ENCODE measurements around the gene PEA15.

The PEA15 gene

GRCh38 chr1:160260406-160261382 lies 55.5 kb downstream of the PEA15 start (continued):
- TF ChIP-seq, protein P1, sequence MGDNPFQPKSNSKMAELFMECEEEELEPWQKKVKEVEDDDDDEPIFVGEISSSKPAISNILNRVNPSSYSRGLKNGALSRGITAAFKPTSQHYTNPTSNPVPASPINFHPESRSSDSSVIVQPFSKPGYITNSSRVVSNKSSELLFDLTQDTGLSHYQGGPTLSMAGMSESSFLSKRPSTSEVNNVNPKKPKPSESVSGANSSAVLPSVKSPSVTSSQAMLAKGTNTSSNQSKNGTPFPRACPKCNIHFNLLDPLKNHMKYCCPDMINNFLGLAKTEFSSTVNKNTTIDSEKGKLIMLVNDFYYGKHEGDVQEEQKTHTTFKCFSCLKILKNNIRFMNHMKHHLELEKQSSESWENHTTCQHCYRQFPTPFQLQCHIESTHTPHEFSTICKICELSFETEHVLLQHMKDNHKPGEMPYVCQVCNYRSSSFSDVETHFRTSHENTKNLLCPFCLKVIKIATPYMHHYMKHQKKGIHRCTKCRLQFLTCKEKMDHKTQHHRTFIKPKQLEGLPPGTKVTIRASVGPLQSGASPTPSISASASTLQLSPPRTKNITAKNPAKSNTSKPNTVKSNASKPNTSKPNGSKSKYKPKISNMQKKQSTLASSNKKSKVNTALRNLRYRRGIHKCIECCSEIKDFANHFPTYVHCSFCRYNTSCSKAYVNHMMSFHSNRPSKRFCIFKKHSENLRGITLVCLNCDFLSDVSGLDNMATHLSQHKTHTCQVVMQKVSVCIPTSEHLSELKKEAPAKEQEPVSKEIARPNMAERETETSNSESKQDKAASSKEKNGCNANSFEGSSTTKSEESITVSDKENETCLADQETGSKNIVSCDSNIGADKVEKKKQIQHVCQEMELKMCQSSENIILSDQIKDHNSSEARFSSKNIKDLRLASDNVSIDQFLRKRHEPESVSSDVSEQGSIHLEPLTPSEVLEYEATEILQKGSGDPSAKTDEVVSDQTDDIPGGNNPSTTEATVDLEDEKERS (tag by site-specific recombination; IDR thresholded peaks at IDR 0.05): no peak
- TF ChIP-seq HOXC10 (CRISPR knock-in tag; IDR thresholded peaks at IDR 0.05) (no peak), ZNF747 (tag by site-specific recombination; IDR thresholded peaks at IDR 0.05) (no peak), KLF10 (tag by site-specific recombination; IDR thresholded peaks at IDR 0.05) (peak; percentile 82), KLF16 (tag by site-specific recombination; IDR thresholded peaks at IDR 0.05) (no peak), ZNF426 (tag by site-specific recombination; IDR thresholded peaks at IDR 0.05) (no peak), ZNF558 (tag by site-specific recombination; IDR thresholded peaks at IDR 0.05) (peak; percentile 62; the same call in 1 of the 2 replicates), YY2 (tag by site-specific recombination; IDR thresholded peaks at IDR 0.05) (no peak), ZNF112 (tag by site-specific recombination; IDR thresholded peaks at IDR 0.05) (no peak), FEZF1 (tag by site-specific recombination; IDR thresholded peaks at IDR 0.05) (peak; percentile 98), PRDM1 (tag by site-specific recombination; IDR thresholded peaks at IDR 0.05) (peak; percentile 80), ZNF658 (tag by site-specific recombination; IDR thresholded peaks at IDR 0.05) (no peak), ZFP69B (tag by site-specific recombination; IDR thresholded peaks at IDR 0.05) (no peak), ZNF362 (tag by site-specific recombination; IDR thresholded peaks at IDR 0.05) (peak; percentile 78), GLIS1 (tag by site-specific recombination; IDR thresholded peaks at IDR 0.05) (peak; percentile 64), ZNF529 (tag by site-specific recombination; IDR thresholded peaks at IDR 0.05; ENCODE audit: insufficient replicate concordance) (no peak), ZSCAN30 (tag by site-specific recombination; IDR thresholded peaks at IDR 0.05) (peak; percentile 96), ZBTB1 (tag by site-specific recombination; IDR thresholded peaks at IDR 0.05) (no peak), ZNF791 (tag by site-specific recombination; IDR thresholded peaks at IDR 0.05) (no peak), ZNF654 (tag by site-specific recombination; IDR thresholded peaks at IDR 0.05; ENCODE audit: low read depth) (no peak), ZNF776 (tag by site-specific recombination; IDR thresholded peaks at IDR 0.05; ENCODE audit: borderline replicate concordance) (no peak), SP3 (tag by site-specific recombination; IDR thresholded peaks at IDR 0.05) (no peak), SCRT1 (tag by site-specific recombination; IDR thresholded peaks at IDR 0.05; ENCODE audit: borderline replicate concordance) (0 out of 2 replicates have a peak, but pooled peaks have one; percentile 23), ZNF707 (tag by site-specific recombination; IDR thresholded peaks at IDR 0.05) (no peak)
- TF ChIP-seq, protein P2, sequence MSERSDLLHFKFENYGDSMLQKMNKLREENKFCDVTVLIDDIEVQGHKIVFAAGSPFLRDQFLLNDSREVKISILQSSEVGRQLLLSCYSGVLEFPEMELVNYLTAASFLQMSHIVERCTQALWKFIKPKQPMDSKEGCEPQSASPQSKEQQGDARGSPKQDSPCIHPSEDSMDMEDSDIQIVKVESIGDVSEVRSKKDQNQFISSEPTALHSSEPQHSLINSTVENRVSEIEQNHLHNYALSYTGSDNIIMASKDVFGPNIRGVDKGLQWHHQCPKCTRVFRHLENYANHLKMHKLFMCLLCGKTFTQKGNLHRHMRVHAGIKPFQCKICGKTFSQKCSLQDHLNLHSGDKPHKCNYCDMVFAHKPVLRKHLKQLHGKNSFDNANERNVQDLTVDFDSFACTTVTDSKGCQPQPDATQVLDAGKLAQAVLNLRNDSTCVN (tag by site-specific recombination; optimal IDR thresholded peaks at IDR 0.05): no peak
- TF ChIP-seq, protein P3, sequence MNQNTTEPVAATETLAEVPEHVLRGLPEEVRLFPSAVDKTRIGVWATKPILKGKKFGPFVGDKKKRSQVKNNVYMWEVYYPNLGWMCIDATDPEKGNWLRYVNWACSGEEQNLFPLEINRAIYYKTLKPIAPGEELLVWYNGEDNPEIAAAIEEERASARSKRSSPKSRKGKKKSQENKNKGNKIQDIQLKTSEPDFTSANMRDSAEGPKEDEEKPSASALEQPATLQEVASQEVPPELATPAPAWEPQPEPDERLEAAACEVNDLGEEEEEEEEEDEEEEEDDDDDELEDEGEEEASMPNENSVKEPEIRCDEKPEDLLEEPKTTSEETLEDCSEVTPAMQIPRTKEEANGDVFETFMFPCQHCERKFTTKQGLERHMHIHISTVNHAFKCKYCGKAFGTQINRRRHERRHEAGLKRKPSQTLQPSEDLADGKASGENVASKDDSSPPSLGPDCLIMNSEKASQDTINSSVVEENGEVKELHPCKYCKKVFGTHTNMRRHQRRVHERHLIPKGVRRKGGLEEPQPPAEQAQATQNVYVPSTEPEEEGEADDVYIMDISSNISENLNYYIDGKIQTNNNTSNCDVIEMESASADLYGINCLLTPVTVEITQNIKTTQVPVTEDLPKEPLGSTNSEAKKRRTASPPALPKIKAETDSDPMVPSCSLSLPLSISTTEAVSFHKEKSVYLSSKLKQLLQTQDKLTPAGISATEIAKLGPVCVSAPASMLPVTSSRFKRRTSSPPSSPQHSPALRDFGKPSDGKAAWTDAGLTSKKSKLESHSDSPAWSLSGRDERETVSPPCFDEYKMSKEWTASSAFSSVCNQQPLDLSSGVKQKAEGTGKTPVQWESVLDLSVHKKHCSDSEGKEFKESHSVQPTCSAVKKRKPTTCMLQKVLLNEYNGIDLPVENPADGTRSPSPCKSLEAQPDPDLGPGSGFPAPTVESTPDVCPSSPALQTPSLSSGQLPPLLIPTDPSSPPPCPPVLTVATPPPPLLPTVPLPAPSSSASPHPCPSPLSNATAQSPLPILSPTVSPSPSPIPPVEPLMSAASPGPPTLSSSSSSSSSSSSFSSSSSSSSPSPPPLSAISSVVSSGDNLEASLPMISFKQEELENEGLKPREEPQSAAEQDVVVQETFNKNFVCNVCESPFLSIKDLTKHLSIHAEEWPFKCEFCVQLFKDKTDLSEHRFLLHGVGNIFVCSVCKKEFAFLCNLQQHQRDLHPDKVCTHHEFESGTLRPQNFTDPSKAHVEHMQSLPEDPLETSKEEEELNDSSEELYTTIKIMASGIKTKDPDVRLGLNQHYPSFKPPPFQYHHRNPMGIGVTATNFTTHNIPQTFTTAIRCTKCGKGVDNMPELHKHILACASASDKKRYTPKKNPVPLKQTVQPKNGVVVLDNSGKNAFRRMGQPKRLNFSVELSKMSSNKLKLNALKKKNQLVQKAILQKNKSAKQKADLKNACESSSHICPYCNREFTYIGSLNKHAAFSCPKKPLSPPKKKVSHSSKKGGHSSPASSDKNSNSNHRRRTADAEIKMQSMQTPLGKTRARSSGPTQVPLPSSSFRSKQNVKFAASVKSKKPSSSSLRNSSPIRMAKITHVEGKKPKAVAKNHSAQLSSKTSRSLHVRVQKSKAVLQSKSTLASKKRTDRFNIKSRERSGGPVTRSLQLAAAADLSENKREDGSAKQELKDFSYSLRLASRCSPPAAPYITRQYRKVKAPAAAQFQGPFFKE (tag by site-specific recombination; IDR thresholded peaks at IDR 0.05; ENCODE audit: borderline replicate concordance): no peak
- TF ChIP-seq, protein P4, sequence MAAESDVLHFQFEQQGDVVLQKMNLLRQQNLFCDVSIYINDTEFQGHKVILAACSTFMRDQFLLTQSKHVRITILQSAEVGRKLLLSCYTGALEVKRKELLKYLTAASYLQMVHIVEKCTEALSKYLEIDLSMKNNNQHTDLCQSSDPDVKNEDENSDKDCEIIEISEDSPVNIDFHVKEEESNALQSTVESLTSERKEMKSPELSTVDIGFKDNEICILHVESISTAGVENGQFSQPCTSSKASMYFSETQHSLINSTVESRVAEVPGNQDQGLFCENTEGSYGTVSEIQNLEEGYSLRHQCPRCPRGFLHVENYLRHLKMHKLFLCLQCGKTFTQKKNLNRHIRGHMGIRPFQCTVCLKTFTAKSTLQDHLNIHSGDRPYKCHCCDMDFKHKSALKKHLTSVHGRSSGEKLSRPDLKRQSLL (tag by site-specific recombination; IDR thresholded peaks at IDR 0.05): peak; percentile 88
